Left colon (tissue), 2 donors: ENCODE data around the gene UGT1A1. TPM values are rescaled to one million over a fixed set of nuclear protein-coding genes. Genes with fewer than 3 reads are reported as not detected.

Experiments used
- ATAC-seq: fragments of 200-7000 bp; cut with Tn5 transposase; one replicate; pipeline ENCODE4 v1.9.1; 2020; ENCODE audit warnings: mild to moderate bottlenecking, moderate library complexity
- DNase-seq, 2 donors: peaks; one replicate each; pipeline ENCODE4 v3.0.0-alpha.2; 2020
- intact Hi-C, 2 donors: fragments of 100-400 bp; cut with DNase I in 1 of 2; cut with micrococcal nuclease in 1 of 2; formaldehyde crosslinking; loops; one replicate each; pipeline versions ENCODE4 v1.11.2 to v1.14.0; 2022; cut with DNase I, micrococcal nuclease
- total RNA-seq, 2 donors: library from RNA; stranded (reverse); fragmentation: NEBNext Ultra II Directional; extraction: Animal tissue kit (Norgen Biotek cat#: 25700); gene quantifications; one replicate each; pipeline ENCODE4 v1.2.1, GENCODE V29; 2021
- donor health status: DM: no; HTN: no; CAD: no.
- donor health status: DM: yes; HTN: yes; CAD: no.

Gene UGT1A1
- total RNA-seq, 2 donors from 2014 or later = 4.0 to 13.6 TPM

DNA sequence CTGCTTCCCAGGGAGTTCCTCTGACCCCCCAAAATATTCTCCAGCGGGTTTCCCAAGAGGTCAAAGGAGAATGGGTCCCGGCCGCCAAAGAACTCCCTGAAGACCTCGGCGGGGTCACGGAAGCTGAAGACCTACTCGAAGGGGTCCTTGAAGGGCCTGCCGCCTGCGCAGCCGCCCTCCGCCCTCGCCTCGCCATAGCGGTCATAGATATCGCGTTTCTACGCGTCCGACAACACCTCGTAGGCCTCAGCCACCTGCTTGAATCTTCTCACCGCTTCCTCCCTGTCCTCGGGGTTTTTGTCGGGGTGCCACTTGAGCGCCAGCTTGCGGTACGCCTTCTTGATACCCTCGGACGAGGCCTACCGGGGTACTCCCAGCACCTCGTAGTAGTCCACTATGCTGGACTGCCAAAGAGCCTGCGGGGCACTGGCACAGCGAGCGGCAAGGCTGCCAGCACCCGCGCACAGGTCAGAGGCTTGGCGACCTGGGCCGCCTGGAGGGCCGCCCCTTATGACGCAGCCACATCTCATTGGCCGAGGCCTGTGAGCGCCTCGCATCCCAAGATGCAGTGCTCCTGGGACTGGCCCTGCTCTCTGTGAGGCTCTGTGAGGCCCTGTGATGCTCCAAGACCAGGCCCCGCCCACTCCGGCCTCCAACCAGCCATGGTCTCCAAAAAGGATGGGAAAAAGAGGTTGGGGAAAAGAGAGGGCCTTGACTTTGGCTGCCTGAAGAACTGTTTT is 5.0 kb upstream of the UGT1A1 start:
- ATAC-seq (no peak), DNase-seq (no peak)
- intact Hi-C loops = no loop called here

- no peak for DNase-seq
- intact Hi-C loops = no loop called here
- ATAC-seq = peak; percentile 91
These were observed 3.5 kb upstream of the UGT1A1 start for GRCh38 chr2:233756429-233757081.

DNA sequence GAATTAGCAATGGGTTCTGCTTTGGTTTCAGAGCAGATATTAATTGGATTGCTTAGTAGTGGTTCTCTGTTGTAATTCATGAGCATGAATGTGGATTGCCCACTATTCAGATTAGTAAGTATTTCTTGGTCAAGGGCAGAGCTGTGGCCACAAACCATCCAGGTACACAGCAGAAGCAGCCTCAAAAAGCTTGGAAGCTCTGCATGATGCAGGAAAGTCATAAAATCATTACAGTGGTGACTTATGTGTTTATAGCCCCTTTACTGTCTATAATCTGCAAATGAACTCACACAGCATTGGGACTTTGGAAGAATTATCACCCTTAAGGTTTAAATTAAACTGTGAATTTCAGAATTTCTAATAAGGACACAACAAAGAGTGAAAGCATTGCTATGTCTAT is 1.9 kb upstream of the UGT1A1 start:
- DNase-seq (no peak), ATAC-seq (peak; percentile 75)
- intact Hi-C loops = no loop called here

DNA sequence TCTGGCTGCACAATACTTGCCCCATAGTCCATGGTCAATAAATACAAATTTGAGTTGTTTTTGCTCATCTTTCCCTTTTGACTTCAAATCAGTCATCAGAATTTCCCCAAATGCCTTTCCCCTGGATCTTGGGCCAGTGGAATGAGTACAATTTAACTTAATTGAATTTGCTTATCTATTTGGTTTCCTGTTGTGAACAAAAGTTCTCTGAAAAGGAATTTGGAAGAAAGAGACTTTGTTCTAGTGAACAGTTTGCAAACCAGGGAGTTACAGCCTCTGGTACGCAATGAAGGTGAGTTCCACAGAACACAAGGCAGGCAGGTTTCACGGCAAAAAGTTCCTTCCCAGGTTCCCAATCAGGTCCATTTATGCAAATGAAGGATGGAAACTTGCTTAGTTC is 1.2 kb upstream of the UGT1A1 start:
- intact Hi-C loops = no loop called here
- DNase-seq (no peak), ATAC-seq (no peak)

- DNase-seq (no peak), ATAC-seq (no peak)
- intact Hi-C loops = no loop called here
These were observed 1.1 kb downstream of the UGT1A1 start for GRCh38 chr2:233761040-233761769.

DNA sequence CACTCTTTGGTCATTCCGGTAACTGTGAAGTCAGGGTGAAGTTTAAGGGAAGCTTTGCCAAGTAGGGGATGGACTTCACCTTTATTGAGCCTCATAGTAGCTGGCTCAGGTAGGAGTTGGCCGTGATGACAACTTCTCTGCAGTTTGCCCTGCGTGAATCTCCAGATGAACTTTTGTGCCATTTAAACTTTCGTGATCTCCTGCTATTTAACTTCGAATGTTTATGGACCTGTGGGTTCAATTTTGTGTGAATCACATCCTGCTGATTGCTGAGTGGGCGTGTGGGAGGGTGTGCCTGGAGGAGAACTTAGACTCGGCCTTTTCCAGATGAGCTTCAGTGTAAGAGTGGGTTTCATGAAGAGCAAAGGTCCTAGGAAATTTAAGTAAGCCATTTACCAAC is 4.2 kb downstream of the UGT1A1 start:
- ATAC-seq (peak; percentile 85), DNase-seq (no peak)
- intact Hi-C loops = no loop called here

- ATAC-seq (no peak), DNase-seq (no peak)
- intact Hi-C loops = no loop called here
These were observed 4.7 kb downstream of the UGT1A1 start for GRCh38 chr2:233764761-233765160.

GRCh38 chr2:233766416-233766815 is 6.3 kb downstream of the UGT1A1 start:
- DNase-seq (peak in 1 of 2 donors; percentile 18), ATAC-seq (peak; percentile 59)
- intact Hi-C loops = no loop called here

DNA sequence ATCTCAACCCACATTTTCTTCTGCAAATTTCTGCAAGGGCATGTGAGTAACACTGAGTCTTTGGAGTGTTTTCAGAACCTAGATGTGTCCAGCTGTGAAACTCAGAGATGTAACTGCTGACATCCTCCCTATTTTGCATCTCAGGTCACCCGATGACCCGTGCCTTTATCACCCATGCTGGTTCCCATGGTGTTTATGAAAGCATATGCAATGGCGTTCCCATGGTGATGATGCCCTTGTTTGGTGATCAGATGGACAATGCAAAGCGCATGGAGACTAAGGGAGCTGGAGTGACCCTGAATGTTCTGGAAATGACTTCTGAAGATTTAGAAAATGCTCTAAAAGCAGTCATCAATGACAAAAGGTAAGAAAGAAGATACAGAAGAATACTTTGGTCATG is 8.0 kb downstream of the UGT1A1 start:
- ATAC-seq = no peak
- no peak for DNase-seq
- intact Hi-C loops = no loop called here

DNA sequence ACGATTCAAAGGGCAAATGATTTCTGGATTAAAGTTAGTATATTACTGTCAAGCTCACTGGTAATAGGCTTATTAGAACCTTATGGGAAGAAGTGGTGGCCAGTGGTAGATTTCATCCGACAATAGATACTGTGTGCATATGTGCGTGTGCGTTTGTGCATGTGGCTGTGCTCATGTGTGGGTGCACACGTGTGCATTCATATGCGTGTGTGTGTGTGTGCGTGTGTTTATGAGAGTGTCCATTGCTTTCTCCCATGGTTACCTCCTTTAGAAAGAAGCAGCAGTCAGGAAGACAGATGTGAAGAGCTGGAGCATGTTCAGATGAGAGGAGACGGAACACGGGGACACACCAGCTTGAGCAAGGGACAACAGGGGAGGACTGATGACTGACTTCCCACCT is 9.2 kb downstream of the UGT1A1 start:
- intact Hi-C loops = no loop called here
- ATAC-seq (no peak), DNase-seq (no peak)

GRCh38 chr2:233772153-233772552 is 12.1 kb downstream of the UGT1A1 start:
- DNase-seq (no peak), ATAC-seq (no peak)
- intact Hi-C loops = no loop called here

DNA sequence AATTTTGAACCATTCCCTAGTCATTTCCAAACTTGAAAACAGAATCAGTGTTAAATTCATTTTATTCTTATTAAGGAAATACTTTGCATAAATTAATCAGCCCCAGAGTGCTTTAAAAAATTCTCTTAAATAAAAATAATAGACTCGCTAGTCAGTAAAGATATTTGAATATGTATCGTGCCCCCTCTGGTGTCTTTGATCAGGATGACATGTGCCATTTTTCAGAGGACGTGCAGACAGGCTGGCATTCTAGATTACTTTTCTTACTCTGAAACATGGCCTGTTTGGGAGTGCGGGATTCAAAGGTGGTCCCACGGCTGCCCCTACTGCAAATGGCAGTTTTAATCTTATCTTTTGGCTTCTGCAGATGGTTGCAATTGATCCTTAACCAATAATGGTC is 12.5 kb downstream of the UGT1A1 start:
- no peak for DNase-seq
- no peak for ATAC-seq
- intact Hi-C loops = no loop called here

GRCh38 chr2:233773854-233774253 is 13.8 kb downstream of the UGT1A1 start:
- intact Hi-C loops = no loop called here
- DNase-seq (no peak), ATAC-seq (no peak)

DNA sequence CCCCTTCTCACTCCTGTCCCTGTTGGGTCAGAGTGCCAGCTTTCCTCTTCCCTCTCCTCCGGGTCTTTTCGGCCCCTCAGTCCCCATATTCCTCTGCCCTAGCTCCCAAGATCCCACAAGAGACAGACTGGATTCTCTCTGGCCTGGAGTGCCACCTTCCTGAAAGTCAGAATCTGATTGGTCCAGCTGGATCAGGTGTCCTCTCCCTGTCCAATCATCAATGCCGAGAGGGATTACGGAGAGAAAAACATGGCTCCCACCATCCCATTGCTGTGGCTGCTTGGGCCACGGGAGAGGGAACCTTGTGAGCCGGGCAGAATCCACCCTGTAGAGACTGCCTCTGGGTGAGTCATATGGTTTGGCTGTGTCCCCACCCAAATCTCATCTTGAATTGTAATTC is 15.3 kb downstream of the UGT1A1 start:
- intact Hi-C loops = no loop called here
- DNase-seq = no peak
- no peak for ATAC-seq

- intact Hi-C loops = no loop called here
- no peak for ATAC-seq
These were observed 18.0 kb downstream of the UGT1A1 start, which contains the start of gene MROH2A for GRCh38 chr2:233778030-233778429. TSS of gene MROH2A (plus strand) at chr2:233778330. CDS start at chr2:233779359, 1,029 bp downstream.

GRCh38 chr2:233779722-233780121 is 19.7 kb downstream of the UGT1A1 start:
- ATAC-seq (no peak), DNase-seq (no peak)
- intact Hi-C loops = no loop called here

More at GRCh38 chr2:233778030-233778429, 18.0 kb downstream of the UGT1A1 start, which contains the start of gene MROH2A:
- no peak for DNase-seq

DNA sequence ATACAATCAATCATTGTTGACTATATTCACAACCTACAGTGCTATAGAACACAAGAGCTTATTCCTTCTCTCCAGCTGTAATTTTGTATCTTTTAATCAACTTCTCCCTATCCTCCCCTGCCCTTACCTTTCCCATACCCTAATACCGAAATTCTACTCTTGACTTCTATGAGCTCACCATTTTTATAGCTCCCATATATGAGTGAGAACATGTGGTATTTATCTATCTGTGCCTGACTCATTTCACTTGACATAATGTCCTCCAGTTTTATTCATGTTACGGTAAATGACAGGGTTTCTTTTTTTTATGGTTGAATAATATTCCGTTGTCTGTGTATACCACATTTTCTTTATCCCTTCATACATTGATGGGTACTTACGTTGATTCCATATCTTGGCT is 20.7 kb downstream of the UGT1A1 start:
- no peak for ATAC-seq
- intact Hi-C loops = no loop called here
- DNase-seq = no peak

DNA sequence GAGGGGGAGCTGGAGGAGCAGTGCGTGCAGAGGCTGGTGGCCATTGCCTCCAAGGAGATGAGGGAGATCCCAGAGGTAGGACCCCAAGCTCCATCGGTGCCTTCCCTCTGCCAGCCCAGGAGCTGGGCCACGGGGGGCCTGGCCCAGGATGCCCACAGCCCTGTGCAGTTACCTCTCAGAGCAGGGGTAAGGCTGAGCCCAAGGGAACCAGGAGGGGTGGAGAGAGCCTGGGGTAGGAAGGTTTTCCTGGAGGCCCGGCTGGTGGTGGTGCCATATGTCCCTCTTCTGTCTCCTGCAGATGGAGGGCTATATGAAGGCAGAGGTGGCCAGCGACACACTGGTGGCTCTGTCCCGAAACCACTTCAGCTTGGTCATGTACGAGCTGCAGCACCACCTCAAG is 29.5 kb downstream of the UGT1A1 start:
- intact Hi-C loops = no loop called here
- DNase-seq (no peak), ATAC-seq (no peak)

DNA sequence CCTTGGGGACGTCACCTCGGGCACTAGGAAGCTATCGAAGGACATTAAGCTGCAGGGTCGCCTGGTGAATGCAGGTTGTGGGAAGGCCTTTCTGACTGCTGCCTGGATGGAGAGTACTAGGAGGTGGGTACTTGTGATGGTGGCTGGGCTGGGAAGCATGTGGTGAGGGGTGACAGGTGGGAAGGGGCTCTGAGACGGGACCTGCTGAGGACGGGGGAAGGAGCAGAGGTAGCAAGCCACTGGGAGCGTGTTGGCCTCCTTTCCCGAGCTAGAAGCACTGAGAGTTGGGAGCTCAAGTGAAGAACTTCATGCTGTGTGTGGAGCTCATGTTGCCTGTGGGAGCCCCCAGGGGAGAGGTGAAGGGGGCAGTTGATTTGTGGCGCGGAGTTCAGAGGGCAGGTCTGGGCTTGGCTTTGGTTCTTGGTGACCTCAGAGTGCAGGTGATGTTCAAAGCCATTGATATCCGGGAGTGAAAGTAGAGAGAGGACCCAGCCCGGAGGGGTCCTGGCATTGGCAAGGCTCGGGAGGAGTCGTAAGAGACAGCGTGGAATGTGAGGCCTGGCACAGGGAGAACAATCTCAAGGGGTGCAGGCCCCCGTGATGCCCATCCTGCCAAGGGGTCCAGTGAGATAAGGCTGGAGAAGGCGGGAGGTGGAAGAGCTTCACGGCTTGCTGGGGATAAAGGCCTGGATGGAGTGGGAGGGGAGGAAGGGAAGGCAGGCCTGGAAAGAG is 31.2 kb downstream of the UGT1A1 start:
- intact Hi-C loops = no loop called here
- no peak for ATAC-seq

More for the DNA sequence above, 31.2 kb downstream of the UGT1A1 start:
- no peak for DNase-seq
